ENCODE results near the gene IL1RN.
"Not testable (repeated sequence)": the region's sequence is repeated elsewhere in the genome, so short reads cannot be mapped to it uniquely, and the experiment has no call there.

IL1RN gene, protein sequence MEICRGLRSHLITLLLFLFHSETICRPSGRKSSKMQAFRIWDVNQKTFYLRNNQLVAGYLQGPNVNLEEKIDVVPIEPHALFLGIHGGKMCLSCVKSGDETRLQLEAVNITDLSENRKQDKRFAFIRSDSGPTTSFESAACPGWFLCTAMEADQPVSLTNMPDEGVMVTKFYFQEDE

DNA sequence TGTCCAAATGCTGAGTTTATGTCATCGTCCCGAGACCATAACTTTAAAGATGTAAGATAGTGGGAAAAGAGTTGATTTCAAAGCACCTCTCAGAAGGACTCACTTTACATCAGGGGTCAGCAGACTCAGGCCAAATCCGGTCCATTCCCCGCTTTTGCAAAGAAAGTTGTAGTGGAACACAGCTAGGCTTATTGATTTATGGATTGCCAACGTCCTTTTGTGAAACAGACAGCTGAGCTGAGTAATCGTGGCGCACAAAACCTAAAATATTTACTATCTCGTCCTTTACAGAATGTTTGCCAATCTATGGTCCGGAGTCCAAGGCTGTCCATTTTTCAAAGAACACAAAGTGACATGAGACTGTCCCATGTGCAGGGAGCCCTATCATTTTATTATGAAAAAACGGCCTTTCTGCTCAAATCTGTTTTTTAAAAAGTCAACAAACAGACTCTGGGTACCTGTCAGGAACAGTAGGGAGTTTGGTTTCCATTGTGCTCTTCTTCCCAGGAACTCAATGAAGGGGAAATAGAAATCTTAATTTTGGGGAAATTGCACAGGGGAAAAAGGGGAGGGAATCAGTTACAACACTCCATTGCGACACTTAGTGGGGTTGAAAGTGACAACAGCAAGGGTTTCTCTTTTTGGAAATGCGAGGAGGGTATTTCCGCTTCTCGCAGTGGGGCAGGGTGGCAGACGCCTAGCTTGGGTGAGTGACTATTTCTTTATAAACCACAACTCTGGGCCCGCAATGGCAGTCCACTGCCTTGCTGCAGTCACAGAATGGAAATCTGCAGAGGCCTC is at the start of gene IL1RN:
TSS of gene IL1RN (plus strand) at position 754 of the 801 bp plus-strand sequence. CDS start at position 781, 27 bp downstream.
- no peak for DNase-seq (ENCODE audit: low read depth in 2 of 2)

DNA sequence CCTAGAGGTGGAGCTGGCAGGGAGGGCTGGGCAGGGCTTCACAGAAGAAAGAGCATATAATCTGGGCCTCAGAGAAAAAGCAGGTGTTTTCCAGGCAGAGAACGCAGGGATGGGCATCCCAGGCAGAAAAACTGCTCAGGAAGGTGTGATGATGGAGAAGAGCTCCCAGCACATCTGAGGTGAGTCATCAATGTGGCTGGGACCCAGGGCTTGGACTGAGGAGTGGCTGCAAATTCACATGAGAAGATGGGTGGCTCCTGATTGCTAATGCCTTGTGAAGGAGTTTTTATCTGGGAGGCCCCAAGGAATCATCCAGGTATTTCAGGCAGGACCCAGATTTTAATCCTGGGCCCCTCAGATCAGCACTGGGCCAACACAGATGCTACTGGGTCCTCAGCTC is 49.5 kb upstream of the IL1RN start:
- DNase-seq (ENCODE audit: low read depth in 2 of 2): no peak

- DNase-seq (ENCODE audit: low read depth in 2 of 2): no peak
These were observed 49.0 kb upstream of the IL1RN start for GRCh38 chr2:113078350-113078839.

DNA sequence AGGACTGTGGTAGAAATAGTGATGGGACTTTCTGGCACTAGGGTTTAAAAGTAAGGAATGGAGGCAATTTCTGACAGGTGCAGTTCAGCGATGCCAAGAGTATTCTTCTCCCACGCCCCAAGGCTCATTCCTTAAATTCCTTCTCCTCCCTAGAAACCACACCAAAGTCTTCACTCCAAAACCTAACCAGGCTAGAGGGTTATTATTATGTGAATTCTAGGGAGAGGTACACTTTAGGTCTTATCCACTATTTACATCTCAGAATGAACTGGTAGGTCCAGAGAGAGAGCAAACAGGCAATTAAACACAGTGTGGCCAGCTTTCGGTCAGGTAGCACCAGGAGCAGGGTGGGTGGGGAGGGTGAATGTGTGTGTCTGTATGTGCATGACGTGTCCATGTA is 48.3 kb upstream of the IL1RN start:
- DNase-seq (ENCODE audit: low read depth in 2 of 2): no peak

DNA sequence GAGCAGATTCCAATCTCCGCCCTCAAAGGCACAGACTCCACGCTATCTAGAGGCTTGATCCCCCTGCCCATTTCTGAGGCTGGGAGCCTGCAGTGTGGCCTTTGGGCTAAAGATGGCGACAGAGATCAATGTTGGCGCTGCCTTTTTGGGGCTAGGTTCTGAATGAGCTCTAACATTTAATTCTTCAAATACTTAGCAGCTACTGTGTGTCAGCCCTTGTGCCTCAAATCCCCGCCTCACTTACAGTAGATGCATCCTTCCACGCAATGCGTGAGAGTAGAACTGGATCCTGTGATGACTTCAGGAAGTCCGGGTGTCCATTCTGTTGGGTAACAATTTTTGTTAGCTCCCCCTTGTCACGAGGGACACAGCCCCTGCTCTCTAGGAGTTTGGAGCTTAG is 47.3 kb upstream of the IL1RN start:
- peak in 1 of 2 donors; percentile 9 for DNase-seq (ENCODE audit: low read depth in 2 of 2)

DNA sequence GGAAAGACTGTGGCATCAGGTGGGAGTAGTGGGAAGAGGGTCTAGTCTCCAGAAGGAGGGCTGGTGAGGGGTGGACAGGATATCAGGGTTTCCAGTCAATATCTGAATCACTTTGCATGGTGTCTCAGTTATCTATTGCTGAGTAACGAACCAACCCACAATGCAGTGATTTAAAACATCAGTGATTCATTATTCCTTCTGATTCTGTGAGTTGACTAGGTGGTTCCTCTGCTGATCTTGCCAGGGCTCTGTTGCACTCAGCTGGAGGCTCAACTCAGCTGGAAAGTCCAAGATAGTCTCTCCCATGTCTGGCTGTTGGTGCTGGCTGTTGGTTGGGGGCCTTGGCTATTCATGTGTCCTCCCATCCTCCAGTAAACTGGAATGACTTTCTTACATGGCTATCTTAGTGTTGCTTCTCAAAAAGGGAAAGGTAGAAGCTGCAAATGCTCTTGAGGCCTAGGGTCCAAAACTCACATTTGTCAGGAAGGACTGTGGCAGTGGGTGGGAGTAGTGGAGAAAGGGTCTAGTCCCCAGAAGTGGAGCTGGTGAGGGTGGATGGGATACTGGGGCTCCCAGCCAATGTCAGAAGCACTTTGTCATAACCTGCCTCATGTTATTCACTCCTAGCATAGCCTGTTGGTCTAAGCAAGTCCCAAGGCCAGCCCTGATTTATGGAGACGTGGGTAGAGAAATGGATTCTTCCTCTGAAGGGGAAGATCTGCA is 45.7 kb upstream of the IL1RN start:
- no peak for DNase-seq (ENCODE audit: low read depth in 2 of 2)

DNA sequence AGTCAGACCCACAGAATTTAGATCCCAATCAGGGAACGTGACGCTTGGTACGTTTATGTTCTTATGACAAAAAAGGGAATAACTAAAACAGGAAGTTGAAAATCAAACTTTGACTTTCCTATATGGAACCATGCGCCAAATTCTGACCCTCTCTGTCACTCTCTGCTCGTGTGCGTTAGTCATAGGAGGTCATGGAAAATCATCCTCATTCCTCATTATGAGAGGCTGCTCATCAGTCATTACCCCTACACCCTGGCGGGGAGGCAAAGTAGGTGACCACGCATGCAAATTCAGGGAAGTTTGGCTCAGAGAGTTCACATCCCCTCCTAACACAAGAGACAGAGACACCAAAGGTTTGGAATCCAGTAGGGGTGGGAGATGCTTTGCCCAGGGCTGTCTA is 44.1 kb upstream of the IL1RN start:
- DNase-seq (ENCODE audit: low read depth in 2 of 2): no peak

- DNase-seq (ENCODE audit: low read depth in 2 of 2): no peak
These were observed 43.0 kb upstream of the IL1RN start for GRCh38 chr2:113084249-113085000.

DNA sequence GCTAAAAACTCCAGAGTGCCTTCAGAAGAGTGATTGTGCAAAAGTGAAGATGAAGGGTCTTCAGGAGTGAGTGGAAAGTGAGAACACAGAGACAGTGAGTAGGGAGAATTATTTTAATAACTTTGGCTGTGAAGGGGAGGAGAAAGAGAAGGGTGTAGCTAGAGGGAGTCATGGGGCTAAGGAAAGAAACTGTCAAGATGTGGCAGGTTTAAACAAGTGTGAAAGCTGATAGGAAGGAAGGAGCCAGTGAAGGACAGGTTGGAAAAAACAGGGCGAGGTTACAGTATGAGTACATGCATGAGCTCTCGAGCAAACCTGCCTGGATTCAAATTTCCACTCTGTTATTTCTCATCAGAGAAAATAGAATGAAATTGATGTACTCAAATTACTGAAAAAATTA is 41.9 kb upstream of the IL1RN start:
- DNase-seq (ENCODE audit: low read depth in 2 of 2): no peak

DNA sequence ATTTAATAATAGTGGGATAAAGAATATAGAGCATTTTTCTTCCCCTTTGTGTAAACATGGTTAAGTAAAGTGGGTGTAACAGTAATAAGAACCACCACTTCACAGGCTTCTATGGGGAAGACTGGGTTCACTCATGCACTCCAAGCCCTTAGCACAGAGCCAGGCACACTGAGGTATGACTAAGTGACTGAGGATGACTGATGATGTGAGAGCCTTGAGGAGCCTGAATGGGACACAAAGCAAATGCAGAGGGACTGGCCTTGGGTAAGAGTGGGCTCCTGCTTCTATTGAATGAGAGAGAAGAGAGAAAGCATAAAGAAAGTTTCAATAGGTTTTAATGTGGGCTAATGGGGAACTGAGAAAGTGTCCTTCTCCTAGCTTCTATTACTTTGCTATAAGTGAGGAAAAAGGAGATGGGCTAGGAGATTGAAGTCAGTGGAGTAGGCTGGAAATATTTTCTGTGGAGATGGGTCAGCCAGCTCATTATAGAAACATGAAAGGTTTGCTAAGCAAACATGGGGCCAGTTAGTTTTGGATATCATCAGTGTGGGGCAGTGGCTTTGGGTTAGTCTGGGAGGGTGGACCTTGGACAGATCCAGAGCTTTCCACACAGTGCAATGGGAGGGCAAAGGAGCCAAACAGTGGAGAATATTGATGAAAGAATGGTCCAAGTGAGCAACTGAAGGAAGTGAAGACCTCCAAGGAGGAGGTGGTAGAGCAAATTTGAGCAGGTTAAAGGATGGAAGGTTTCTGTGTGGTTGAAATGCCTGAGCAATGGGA is 39.0 kb upstream of the IL1RN start:
- DNase-seq (ENCODE audit: low read depth in 2 of 2): no peak

- DNase-seq (ENCODE audit: low read depth in 2 of 2): no peak
These were observed 37.5 kb upstream of the IL1RN start for GRCh38 chr2:113089916-113090315.

GRCh38 chr2:113091231-113091896 is 36.0 kb upstream of the IL1RN start:
- no peak for DNase-seq (ENCODE audit: low read depth in 2 of 2)

DNA sequence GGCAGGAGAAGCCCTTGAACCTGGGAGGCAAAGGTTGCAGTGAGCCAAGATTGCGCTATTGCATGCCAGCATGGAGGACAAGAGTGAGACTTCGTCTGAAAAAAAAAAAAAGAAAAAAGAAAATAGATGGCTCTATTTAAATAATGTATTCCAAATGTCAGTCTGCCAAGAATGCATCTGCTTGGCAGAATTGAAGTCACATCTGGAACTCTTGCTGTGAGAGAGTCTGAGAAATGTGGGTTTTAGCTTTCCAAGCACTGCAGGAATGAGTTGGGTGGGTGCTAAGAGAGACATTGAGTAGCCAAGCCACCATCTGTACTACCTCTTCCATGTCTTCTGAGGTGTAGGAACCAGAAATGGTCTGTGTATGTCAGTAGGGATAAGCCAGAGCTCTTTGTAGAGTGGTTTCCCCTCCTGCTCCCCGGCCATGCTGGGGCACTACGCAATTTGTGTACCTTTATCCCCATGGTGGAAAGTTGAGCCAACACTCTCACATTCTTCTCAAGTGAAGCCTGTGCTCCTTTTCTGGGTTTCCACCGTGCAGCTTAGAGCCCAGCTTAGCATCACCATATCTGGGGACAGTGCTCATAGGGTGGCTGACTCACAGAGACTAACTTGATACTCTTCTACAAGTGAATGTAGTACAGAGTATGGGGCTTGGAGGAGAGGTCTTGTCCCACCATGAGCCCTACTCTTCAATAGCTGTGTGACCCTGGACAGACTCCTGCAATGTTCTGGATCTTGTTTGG is 34.4 kb upstream of the IL1RN start:
- no peak for DNase-seq (ENCODE audit: low read depth in 2 of 2)

GRCh38 chr2:113093613-113093977 is 33.8 kb upstream of the IL1RN start:
- no peak for DNase-seq (ENCODE audit: low read depth in 2 of 2)

DNA sequence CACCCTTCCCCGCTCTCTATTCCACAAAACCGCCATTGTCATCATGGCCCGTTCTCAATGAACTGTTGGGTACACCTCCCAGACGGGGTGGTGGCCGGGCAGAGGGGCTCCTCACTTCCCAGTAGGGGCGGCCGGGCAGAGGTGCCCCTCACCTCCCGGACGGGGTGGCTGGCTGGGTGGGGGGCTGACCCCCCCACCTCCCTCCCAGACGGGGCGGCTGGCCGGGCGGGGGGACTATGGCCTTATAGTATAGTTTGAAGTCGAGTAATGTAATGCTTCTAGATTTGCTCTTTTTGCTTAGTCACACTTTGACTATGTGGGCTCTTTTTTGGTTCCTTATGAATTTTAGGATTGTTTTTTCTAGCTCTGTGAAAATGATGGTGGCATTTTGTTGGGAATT is 31.1 kb upstream of the IL1RN start:
- not testable (repeated sequence) for DNase-seq (ENCODE audit: low read depth in 2 of 2)

DNA sequence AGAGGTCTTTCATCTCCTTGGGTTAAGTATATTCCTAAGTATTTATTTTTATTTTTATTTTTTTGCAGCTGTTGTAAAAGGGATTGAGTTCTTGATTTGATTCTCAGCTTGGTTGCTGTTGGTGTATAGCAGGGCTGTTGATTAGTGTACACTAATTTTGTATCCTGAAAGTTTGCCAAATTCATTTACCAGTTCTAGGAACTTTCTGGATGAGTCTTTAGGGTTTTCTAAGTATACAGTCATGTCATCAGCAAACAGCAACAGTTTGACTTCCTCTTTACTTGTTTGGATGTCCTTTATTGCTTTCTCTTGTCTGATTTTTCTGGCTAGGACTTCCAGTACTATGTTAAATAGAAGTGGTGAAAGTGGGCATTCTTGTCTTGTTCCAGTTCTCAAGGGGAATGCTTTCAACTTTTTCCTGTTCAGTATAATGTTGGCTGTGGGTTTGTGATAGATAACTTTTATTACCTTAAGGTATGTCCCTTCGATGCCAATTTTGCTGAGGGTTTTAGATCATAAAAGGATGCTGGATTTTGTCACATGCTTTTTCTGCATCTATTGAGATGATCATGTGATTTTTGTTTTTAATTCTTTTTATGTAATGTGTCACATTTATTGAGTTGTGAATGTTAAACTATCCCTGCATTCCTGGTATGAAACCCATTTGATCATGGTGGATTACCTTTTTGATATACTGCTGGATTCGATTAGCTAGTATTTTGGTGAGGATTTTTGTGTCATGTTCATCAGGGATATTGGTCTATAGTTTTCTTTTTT is 30.4 kb upstream of the IL1RN start:
- not testable (repeated sequence) for DNase-seq (ENCODE audit: low read depth in 2 of 2)

GRCh38 chr2:113098041-113098440 is 29.4 kb upstream of the IL1RN start:
- no peak for DNase-seq (ENCODE audit: low read depth in 2 of 2)

- no peak for DNase-seq (ENCODE audit: low read depth in 2 of 2)
These were observed 28.9 kb upstream of the IL1RN start for GRCh38 chr2:113098532-113098931.

DNA sequence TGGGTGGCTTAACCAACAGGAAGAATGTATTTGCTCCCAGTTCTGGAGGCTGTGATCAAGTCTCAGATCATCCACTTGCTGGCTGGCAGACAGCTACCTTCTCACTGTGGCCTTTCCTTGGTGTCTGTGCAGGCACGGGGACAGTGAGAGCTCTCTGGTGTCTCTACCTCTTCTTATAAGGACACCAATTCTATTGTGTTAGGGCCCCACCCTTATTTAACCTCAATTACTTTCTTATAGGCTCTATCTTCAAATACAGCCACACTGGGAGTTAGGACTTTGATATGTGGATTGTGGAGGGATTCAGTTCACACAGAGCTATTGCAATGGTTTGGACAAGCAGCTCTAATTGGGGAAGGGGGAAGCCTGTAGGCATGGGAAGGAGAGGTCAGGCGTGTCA is 25.3 kb upstream of the IL1RN start:
- no peak for DNase-seq (ENCODE audit: low read depth in 2 of 2)
